ENCODE measurements around the gene PTGDS.

DNA sequence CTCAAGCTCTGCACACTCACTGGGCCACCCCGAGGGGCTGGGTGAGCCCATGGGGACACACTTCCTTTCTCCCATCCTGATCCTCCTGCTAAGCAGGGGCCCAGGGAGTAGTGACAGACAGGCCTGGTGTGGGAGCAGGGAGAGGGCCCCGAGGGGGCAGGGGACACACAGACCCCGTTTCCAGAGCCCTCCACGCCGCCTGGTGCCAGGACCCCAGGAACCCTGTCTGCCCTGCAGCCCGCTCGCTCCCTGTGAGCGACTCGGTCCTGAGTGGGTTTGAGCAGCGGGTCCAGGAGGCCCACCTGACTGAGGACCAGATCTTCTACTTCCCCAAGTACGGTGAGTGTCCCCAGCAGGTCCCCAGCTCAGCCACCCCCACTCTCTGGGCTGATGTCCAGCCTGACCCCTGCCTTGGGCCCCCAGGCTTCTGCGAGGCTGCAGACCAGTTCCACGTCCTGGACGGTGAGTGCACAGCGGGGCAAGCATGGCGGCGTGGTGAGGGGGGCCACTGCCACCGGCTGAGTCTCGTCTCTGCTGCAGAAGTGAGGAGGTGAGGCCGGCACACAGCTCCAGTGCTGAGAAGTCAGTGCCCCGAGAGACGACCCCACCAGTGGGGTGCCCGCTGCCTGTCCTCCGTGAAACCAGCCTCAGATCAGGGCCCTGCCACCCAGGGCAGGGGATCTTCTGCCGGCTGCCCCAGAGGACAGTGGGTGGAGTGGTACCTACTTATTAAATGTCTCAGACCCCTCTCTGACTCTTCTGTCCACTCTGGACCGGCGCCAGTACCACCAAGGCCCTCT, 30.9 kb upstream of the PTGDS start:
- TF ChIP-seq TAF1 (IDR thresholded peaks at IDR 0.05; ENCODE audit: low read depth) (no peak), FOXM1 (IDR thresholded peaks at IDR 0.05; ENCODE audit: borderline replicate concordance, low read depth) (no peak)
